CD4-positive, alpha-beta T cell (primary cell): ENCODE results near the gene PROCA1. TPM values are rescaled to one million over a fixed set of nuclear protein-coding genes. Genes with fewer than 3 reads are reported as not detected.

ENCODE experiments used
- ATAC-seq: fragments of 200-7000 bp; cut with Tn5 transposase; one replicate; pipeline ENCODE4 v1.10.0; 2022; ENCODE audit warnings: mild to moderate bottlenecking; ENCODE audit not compliant: poor library complexity
- CTCF ChIA-PET: fragments of 350-600 bp; sonication (Branson Sonifier 250); formaldehyde crosslinking; loops from one replicate; lab custom pipeline; 2021; ENCODE audit warnings: antibody characterized with exemption, inconsistent platforms; lab: Charles Lee
- POLR2A ChIA-PET: fragments of 350-600 bp; sonication (Branson Sonifier 250); formaldehyde crosslinking; loops from one replicate; lab custom pipeline; 2021; ENCODE audit warnings: antibody characterized with exemption, inconsistent platforms; lab: Charles Lee
- DNase-seq, 14 experiments: peaks; one replicate each; pipeline ENCODE4 v3.0.0-alpha.2; 2013 to 2020; ENCODE audit warnings: mixed read lengths in 2 of 14
- H3K27ac ChIP-seq, 2 donors: one replicate each; pipeline versions ENCODE4 v1.5.1 to v1.7.0; 2013; ENCODE audit warnings: low read length in 2 of 2, low read depth in 1 of 2, mild to moderate bottlenecking in 1 of 2
- H3K27me3 ChIP-seq, 2 experiments: 1 replicate in 1 of 2; 2 replicates in 1 of 2; pipeline versions ENCODE4 v1.6.1 to v1.7.0; 2013; ENCODE audit warnings: low read length in 2 of 2, control low read depth in 1 of 2, mild to moderate bottlenecking in 1 of 2, moderate library complexity in 1 of 2; ENCODE audit not compliant: insufficient read depth in 2 of 2, control insufficient read depth in 1 of 2
- H3K36me3 ChIP-seq: one replicate; pipeline ENCODE4 v1.6.1; 2013; ENCODE audit warnings: low read length, control low read depth; ENCODE audit not compliant: insufficient read depth
- H3K4me1 ChIP-seq: one replicate; pipeline ENCODE4 v1.6.1; 2013; ENCODE audit warnings: low read length, control low read depth; ENCODE audit not compliant: insufficient read depth
- H3K4me3 ChIP-seq: one replicate; pipeline ENCODE4 v1.5.1; 2013; ENCODE audit warnings: mild to moderate bottlenecking, low read length, moderate library complexity
- H3K9me3 ChIP-seq, 2 experiments: 1 replicate in 1 of 2; 2 replicates in 1 of 2; pipeline versions ENCODE4 v1.6.1 to v1.7.0; 2013; ENCODE audit warnings: low read length in 2 of 2, mild to moderate bottlenecking in 2 of 2, control low read depth in 1 of 2, moderate library complexity in 1 of 2; ENCODE audit not compliant: control insufficient read depth in 1 of 2, insufficient read depth in 1 of 2
- H3K27ac Mint-ChIP-seq: one replicate; pipeline ENCODE4 v1.8.0; 2020; ENCODE audit warnings: mixed read lengths
- H3K27me3 Mint-ChIP-seq: one replicate; pipeline ENCODE4 v1.8.0; 2021; ENCODE audit warnings: mixed read lengths
- H3K36me3 Mint-ChIP-seq: one replicate; pipeline ENCODE4 v1.8.0; 2021; ENCODE audit warnings: low read depth, mixed read lengths
- H3K4me1 Mint-ChIP-seq: one replicate; pipeline ENCODE4 v1.8.0; 2021; ENCODE audit warnings: low read depth, mixed read lengths
- H3K4me3 Mint-ChIP-seq: one replicate; pipeline ENCODE4 v1.8.0; 2020; ENCODE audit warnings: mild to moderate bottlenecking, mixed read lengths
- H3K9me3 Mint-ChIP-seq: one replicate; pipeline ENCODE4 v1.8.0; 2020; ENCODE audit warnings: mixed read lengths
- CTCF ChIP-seq: fragments of 200-600 bp; IDR thresholded peaks from one replicate; pipeline ENCODE4 v1.8.0; 2022; ENCODE audit warnings: antibody characterized with exemption, mild to moderate bottlenecking
- intact Hi-C, 2 experiments: fragments of 100-400 bp; cut with DNase I in 1 of 2; cut with micrococcal nuclease in 1 of 2; formaldehyde crosslinking; loops; one replicate each; pipeline versions ENCODE4 v1.15.1 to v1.9.0; 2023 to 2025; cut with DNase I, micrococcal nuclease
- total RNA-seq, 174 experiments: library from RNA in 2 of 174; stranded (reverse) in 2 of 174; gene quantifications; one replicate each; pipeline ENCODE4 v1.2.3 and lab custom pipeline; 2021 to 2026

The PROCA1 gene
- total RNA-seq, 2 experiments from 2014 or later: 3.5 to 4.1 TPM

- H3K4me1 Mint-ChIP-seq: peaks cover 20% of the 10 kb centered on the region
- Histone ChIP-seq H3K4me1 (peaks cover 50% of the 10 kb centered on the region), H3K27me3 (no peaks in the 10 kb centered on the region), H3K9me3 (no peaks in the 10 kb centered on the region), H3K36me3 (peaks cover 21% of the 10 kb centered on the region), H3K27ac (peak overlapping the region; percentile 72 to 88), H3K4me3 (peak overlapping the region; percentile 76)
- peaks cover 15% of the 10 kb centered on the region for H3K36me3 Mint-ChIP-seq
- POLR2A ChIA-PET: interaction anchor here (0.6 to 13.8 kb wide), 11 partner anchors 16 to 208 kb away, joined by 3 to 268 read pairs (median 7); partner anchors contain the start of genes BLTP2, DHRS13, FLOT2 and NEK8
- ATAC-seq (peak; percentile 39), DNase-seq (peak; percentile 39 to 83 (median 58))
- no peaks in the 10 kb centered on the region for H3K9me3 Mint-ChIP-seq
- H3K27ac Mint-ChIP-seq: peak overlapping the region; percentile 88
- intact Hi-C loops: loop anchor here in 1 of 2 experiments (1.0 to 10.0 kb wide), 2 partner anchors 17 to 840 kb away; partner anchors contain the start of gene GIT1
- CTCF ChIA-PET: interaction anchor here (0.9 to 12.6 kb wide), 4 partner anchors 17 to 149 kb away, joined by 3 to 373 read pairs (median 4); partner anchors contain the start of genes NEK8, RPL23A and TLCD1
- H3K27me3 Mint-ChIP-seq: no peaks in the 10 kb centered on the region
- peak overlapping the region; percentile 90 for H3K4me3 Mint-ChIP-seq
- TF ChIP-seq CTCF: no peak
Measured at GRCh38 chr17:28744104-28744971, 32.6 kb upstream of the PROCA1 start.

- Histone ChIP-seq H3K36me3 (peaks cover 13% of the 10 kb centered on the region), H3K4me1 (peaks cover 59% of the 10 kb centered on the region), H3K27ac (peak within 1 kb of the TSS; percentile 72 to 88), H3K27me3 (no peaks in the 10 kb centered on the region), H3K9me3 (no peaks in the 10 kb centered on the region), H3K4me3 (peak within 1 kb of the TSS; percentile 76)
- ChIA-PET CTCF (interaction anchor here (0.9 to 12.6 kb wide), 4 partner anchors 16 to 150 kb away, joined by 3 to 373 read pairs (median 4); partner anchors contain the start of genes NEK8, RPL23A and TLCD1), POLR2A (interaction anchor here (0.6 to 13.8 kb wide), 8 partner anchors 12 to 874 kb away, joined by 3 to 268 read pairs (median 3); partner anchors contain the start of genes BLTP2, FLOT2, NEK8 and RPL23A)
- peak in 13 of 14 experiments; percentile 53 to 92 (median 67) for DNase-seq
- Mint-ChIP-seq H3K36me3 (peaks cover 10% of the 10 kb centered on the region), H3K27ac (peak within 1 kb of the TSS; percentile 88), H3K4me3 (peak within 1 kb of the TSS; percentile 90), H3K27me3 (no peaks in the 10 kb centered on the region), H3K4me1 (peaks cover 27% of the 10 kb centered on the region), H3K9me3 (no peaks in the 10 kb centered on the region)
- ATAC-seq: peak; percentile 88
- TF ChIP-seq CTCF: no peak
- intact Hi-C loops: loop anchor here in 1 of 2 experiments (1.0 to 10.0 kb wide), 2 partner anchors 16 to 841 kb away; partner anchors contain the start of gene GIT1
Measured at GRCh38 chr17:28743243-28744103, 31.8 kb upstream of the PROCA1 start, which contains the start of gene TRAF4. TSS of gene TRAF4 (plus strand) at chr17:28744011. CDS start at chr17:28744113, 102 bp downstream.
